AG09319 (cell line): ENCODE measurements around the gene GPA33.

Experiments
- DNase-seq: peaks from one replicate; pipeline ENCODE4 v3.0.0-alpha.2; 2010; ENCODE audit warnings: low read depth; ENCODE audit errors: extremely low read depth
- TF ChIP-seq, protein P1 (sequence below): IDR thresholded peaks from 2 replicates; pipeline ENCODE4 v1.5.1; 2011; ENCODE audit warnings: low read depth, mild to moderate bottlenecking, inconsistent platforms, low read length, moderate library complexity

Gene GPA33

DNA sequence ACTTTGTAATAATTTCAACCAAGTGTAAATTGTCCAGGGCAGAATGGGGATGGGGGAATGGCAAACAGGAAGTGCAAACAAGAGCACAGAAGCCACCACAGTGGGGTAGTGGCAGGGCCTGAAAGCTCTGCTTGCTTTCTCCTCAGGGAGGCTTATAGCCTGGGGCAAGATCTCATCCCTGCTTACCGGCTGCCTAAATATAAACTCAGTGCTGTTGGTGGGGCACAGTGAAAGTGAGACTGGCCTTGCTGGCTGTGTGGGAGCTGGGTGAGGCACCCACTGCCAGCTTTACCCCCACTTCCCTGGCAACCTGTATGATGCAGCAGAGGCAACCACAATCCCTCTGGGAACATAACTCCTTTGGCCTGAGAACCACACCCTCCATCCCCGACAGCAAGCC lies 18.9 kb upstream of the GPA33 start:
- no peak for DNase-seq

DNA sequence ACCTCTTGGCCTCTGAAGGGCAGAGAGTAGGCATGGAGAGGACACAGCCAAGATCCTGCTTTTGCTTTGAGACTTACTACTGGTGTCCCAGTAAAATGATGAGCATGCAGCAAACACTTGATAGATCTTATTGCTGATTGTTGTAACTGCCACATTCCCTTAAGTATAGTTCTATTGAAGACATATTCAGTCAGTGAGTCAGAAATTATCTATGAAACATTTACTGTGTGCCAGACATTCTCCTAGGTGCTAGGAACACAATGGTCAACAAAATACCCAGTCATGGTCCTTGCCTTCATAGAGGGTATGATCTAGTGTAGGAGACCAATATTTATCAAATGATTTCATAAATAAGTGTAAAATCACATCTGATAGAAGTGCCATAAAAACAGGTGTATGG lies 17.3 kb upstream of the GPA33 start:
- DNase-seq = no peak
- TF ChIP-seq, protein P1, sequence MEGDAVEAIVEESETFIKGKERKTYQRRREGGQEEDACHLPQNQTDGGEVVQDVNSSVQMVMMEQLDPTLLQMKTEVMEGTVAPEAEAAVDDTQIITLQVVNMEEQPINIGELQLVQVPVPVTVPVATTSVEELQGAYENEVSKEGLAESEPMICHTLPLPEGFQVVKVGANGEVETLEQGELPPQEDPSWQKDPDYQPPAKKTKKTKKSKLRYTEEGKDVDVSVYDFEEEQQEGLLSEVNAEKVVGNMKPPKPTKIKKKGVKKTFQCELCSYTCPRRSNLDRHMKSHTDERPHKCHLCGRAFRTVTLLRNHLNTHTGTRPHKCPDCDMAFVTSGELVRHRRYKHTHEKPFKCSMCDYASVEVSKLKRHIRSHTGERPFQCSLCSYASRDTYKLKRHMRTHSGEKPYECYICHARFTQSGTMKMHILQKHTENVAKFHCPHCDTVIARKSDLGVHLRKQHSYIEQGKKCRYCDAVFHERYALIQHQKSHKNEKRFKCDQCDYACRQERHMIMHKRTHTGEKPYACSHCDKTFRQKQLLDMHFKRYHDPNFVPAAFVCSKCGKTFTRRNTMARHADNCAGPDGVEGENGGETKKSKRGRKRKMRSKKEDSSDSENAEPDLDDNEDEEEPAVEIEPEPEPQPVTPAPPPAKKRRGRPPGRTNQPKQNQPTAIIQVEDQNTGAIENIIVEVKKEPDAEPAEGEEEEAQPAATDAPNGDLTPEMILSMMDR = no peak

More for the DNA sequence above, 18.9 kb upstream of the GPA33 start:
- TF ChIP-seq, protein P1 = no peak

DNA sequence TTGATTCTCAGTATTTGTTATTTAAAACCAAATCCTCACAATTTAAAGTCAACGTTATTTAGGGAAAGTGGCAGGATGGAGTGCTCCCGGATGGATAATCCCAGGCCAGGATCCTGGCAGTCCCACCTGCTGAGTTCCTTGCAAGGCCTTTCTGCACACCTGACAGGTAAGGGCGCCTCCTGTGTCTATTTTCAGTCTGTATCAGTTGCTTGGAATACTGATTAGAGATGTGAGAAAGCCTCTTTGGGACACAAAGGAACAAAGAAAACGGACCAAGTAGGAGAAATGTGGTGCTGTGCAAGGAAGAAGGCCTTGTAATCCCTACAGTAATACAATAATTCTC lies 15.9 kb upstream of the GPA33 start:
- DNase-seq = no peak
- TF ChIP-seq, protein P1 = no peak

DNA sequence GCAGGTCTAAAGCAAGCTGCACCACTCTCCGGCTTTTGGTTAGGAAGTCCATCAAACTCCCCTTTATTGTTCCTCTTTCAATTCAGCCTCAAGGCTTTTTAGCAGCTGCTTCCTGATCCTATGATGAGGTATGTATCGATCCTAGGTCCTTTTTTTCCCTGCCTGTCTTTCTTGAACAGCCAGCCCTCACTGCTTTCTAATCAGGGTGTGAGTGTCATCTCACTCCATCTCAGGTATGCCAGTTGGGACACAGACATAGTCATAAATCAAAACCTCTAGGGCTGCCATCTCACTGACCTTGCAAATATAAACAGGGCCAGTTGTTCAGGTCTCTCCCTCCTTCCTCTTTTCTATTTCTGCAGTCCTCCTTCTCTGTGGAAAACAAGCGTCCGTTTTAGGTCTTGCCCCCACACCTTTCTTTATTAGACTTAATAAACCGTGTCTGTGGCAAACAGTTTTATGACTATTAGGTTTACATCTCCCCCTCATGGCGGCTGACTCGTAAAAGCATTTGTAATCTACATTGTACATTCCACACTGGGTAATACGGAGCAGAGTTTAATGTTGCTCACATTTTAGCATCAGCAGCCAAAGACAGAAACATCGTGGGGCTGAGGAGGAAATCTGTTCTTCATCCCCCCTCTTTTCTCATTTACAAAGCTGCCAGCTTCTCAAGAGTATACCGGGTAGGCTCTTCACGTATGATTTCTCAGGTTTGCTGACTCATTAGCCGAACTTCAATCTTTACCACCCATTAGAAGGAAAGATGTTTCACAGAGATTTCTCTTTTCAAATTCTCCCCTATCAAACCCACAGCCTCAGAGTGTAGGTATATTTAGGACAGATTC lies 15.3 kb upstream of the GPA33 start:
- DNase-seq = no peak
- TF ChIP-seq, protein P1 = no peak

DNA sequence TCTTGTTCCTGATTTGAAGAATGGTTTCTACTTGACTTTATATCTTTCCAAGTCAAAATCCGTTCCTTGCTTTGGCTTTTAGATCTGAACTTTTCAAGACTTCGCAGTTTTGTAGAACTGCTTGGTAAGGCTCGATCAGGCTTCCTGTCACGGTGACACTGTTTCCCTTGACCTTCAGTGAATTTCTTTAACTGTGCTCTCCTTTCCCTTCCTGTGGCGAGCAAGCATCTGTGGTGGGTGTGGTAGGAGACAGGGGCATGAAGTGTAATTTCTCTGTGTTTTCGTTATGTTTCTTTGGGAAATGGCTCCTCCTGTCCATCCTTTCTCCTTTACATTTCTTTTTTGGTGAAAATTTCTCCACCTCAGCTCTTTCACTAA lies 14.1 kb upstream of the GPA33 start:
- no peak for DNase-seq
- TF ChIP-seq, protein P1 = no peak

DNA sequence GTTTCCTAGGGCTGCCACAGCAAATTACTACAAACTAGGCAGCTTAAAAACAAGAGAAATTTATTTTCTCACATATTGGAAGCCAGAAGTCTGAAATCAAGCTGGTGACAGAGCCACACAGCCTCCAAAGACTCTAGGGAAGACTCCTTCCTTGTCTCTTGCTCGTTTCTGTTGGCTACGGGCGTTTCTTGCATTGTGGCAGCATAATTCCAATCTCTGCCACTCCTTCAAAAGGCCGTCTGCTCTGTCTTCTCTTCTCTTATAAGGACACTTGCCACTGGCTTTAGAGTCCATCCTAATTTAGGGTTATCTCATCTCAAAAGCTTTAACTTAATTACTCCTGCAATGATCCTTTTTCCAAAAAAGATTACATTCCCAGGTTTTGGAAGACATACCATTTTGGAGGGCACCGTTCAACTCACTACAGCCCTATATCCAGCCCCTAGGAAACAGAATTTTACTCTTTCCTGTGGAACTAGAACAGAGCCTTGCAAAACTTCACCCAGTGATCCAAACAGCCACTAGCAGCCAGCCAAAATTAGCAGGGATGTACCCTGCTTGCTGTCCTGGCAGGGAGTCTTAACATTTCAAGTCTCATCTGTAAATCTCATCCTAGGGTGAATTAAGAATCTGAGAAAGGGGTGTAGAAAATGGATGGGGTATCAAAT lies 12.9 kb upstream of the GPA33 start:
- no peak for DNase-seq
- TF ChIP-seq, protein P1 = no peak

DNA sequence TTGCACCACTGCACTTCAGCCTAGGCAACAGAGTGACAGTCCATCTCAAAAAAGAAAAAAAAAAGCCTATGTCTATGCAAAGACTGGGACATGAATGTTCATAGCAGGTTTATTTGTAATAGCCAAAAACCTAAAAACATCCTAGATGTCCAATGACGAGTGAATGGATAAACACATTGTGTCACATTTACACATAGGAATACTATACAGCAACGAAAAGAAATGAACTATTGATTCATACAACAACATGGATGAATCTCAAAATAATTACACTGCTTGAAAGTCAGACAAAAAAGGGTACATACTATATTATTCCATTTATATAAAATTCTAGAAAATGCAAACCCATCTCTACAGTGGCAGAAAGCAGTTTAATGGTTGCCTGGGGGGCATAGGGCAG lies 11.6 kb upstream of the GPA33 start:
- TF ChIP-seq, protein P1 = no peak
- DNase-seq = no peak
